OCI-LY1 (cell line): ENCODE results near the gene ACSS1.

Experiments
- CTCF ChIP-seq: fragments of 200-600 bp; sonication (generic), shearing (Covaris generic); IDR thresholded peaks from 2 replicates; pipeline ENCODE4 v1.5.1; 2017; ENCODE audit warnings: mild to moderate bottlenecking, antibody characterized with exemption, low read length, moderate library complexity, mixed read lengths
- EZH2 ChIP-seq: fragments of 200-600 bp; sonication (generic), shearing (Covaris generic); IDR thresholded peaks from 2 replicates; pipeline ENCODE4 v1.8.0; 2017; ENCODE audit warnings: borderline replicate concordance, mixed run types, mild to moderate bottlenecking, antibody characterized with exemption, low read length, moderate library complexity, mixed read lengths

GRCh38 chr20:25021336-25021735 lies 36.6 kb downstream of the ACSS1 start:
- TF ChIP-seq CTCF: no peak
- TF ChIP-seq EZH2: no peak
